Esophagus muscularis mucosa (tissue), 4 donors: ENCODE measurements around the gene CPD. TPM values are rescaled to one million over a fixed set of nuclear protein-coding genes. Genes with fewer than 3 reads are reported as not detected.
"Not testable (repeated sequence)": the region's sequence is repeated elsewhere in the genome, so short reads cannot be mapped to it uniquely, and the experiment has no call there.

Source experiments
- DNase-seq: peaks from one replicate; pipeline ENCODE4 v3.0.0-alpha.2; 2017; ENCODE audit errors: extremely low spot score
- H3K27ac ChIP-seq, 4 donors: fragments of 200-600 bp; sonication (generic); replicated peaks in 1 of 4; 1 replicate in 3 of 4; 2 replicates in 1 of 4; pipeline ENCODE4 v1.5.1; 2016 to 2019; ENCODE audit warnings: mild to moderate bottlenecking in 1 of 4
- H3K27me3 ChIP-seq, 4 donors: fragments of 200-600 bp; sonication (generic); one replicate each; pipeline versions ENCODE4 v1.5.1 to v1.6.0; 2016 to 2019
- H3K36me3 ChIP-seq, 4 donors: fragments of 200-600 bp; sonication (generic); one replicate each; pipeline ENCODE4 v1.5.1; 2016 to 2019
- H3K4me1 ChIP-seq, 4 donors: fragments of 200-600 bp; sonication (generic); one replicate each; pipeline ENCODE4 v1.5.1; 2016 to 2019
- H3K4me3 ChIP-seq, 4 donors: fragments of 200-600 bp; sonication (generic); 1 replicate in 2 of 4; 2 replicates in 2 of 4; pipeline ENCODE4 v1.5.1; 2016 to 2019; ENCODE audit warnings: mild to moderate bottlenecking in 4 of 4, moderate library complexity in 1 of 4
- H3K9me3 ChIP-seq, 4 donors: fragments of 200-600 bp; sonication (generic); 1 replicate in 3 of 4; 2 replicates in 1 of 4; pipeline ENCODE4 v1.5.1; 2016 to 2019
- EP300 ChIP-seq: sonication (generic); formaldehyde crosslinking; IDR thresholded peaks from one replicate; pipeline ENCODE4 v1.6.1; 2017; ENCODE audit warnings: antibody characterized with exemption
- POLR2A ChIP-seq: fragments of 450-650 bp; IDR thresholded peaks from one replicate; pipeline ENCODE4 v1.6.1; 2017; ENCODE audit warnings: antibody characterized with exemption, moderate library complexity, mild to moderate bottlenecking, low read depth
- POLR2AphosphoS5 ChIP-seq, 2 donors: sonication (generic); formaldehyde crosslinking; IDR thresholded peaks; one replicate each; pipeline ENCODE4 v1.6.1; 2017; ENCODE audit warnings: antibody characterized with exemption in 2 of 2
- WGBS: methylation state at CpG from one replicate; pipeline ENCODE4 v1.1.5; 2018; 5-methylcytosine and 5-hydroxymethylcytosine counted together
- intact Hi-C: fragments of 100-400 bp; cut with DNase I; formaldehyde crosslinking; loops from one replicate; pipeline ENCODE4 v1.15.1; 2023
- total RNA-seq, 4 donors: library from RNA; depleted of rRNA; stranded (reverse); fragments of >200 nt; gene quantifications; one replicate each; pipeline versions ENCODE4 v1.1.0 to v1.2.1, GENCODE V29; 2016
- TF ChIP-seq, protein P1 (sequence below), 3 experiments: fragments of 200-600 bp in 2 of 3; fragments of 450-650 bp in 1 of 3; sonication (generic) in 2 of 3; IDR thresholded peaks; one replicate each; pipeline ENCODE4 v1.5.1; 2017 to 2019; ENCODE audit warnings: antibody characterized with exemption in 3 of 3, mild to moderate bottlenecking in 2 of 3, moderate library complexity in 1 of 3

The CPD gene
- total RNA-seq, 4 donors from 2014 or later: 67.0 to 141 (median 95.1) TPM

- no peak for DNase-seq
- Histone ChIP-seq H3K4me1 (peaks cover 0 to 30% (median 20%) of the 10 kb centered on the region in 4 donors), H3K9me3 (no peaks in the 10 kb centered on the region), H3K27ac (no peak overlapping the region), H3K4me3 (no peak overlapping the region), H3K27me3 (no peaks in the 10 kb centered on the region), H3K36me3 (peaks cover 0 to 9% (median under 1%) of the 10 kb centered on the region in 4 donors)
- TF ChIP-seq POLR2AphosphoS5 (IDR thresholded peaks at IDR 0.05): no peak
- TF ChIP-seq, protein P1, sequence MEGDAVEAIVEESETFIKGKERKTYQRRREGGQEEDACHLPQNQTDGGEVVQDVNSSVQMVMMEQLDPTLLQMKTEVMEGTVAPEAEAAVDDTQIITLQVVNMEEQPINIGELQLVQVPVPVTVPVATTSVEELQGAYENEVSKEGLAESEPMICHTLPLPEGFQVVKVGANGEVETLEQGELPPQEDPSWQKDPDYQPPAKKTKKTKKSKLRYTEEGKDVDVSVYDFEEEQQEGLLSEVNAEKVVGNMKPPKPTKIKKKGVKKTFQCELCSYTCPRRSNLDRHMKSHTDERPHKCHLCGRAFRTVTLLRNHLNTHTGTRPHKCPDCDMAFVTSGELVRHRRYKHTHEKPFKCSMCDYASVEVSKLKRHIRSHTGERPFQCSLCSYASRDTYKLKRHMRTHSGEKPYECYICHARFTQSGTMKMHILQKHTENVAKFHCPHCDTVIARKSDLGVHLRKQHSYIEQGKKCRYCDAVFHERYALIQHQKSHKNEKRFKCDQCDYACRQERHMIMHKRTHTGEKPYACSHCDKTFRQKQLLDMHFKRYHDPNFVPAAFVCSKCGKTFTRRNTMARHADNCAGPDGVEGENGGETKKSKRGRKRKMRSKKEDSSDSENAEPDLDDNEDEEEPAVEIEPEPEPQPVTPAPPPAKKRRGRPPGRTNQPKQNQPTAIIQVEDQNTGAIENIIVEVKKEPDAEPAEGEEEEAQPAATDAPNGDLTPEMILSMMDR (IDR thresholded peaks at IDR 0.05): no peak
- TF ChIP-seq EP300: no peak
- TF ChIP-seq POLR2A: no peak
- intact Hi-C loops: no loop called here
- 66% methylated on average over 1 of the region's 1 CpG for WGBS
Measured at GRCh38 chr17:30398328-30399041, 19.8 kb downstream of the CPD start.

GRCh38 chr17:30401097-30401496, 22.4 kb downstream of the CPD start:
- H3K27ac ChIP-seq: no peak overlapping the region
- TF ChIP-seq POLR2AphosphoS5 (IDR thresholded peaks at IDR 0.05) (no peak), EP300 (no peak), POLR2A (no peak)
- TF ChIP-seq, protein P1 (IDR thresholded peaks at IDR 0.05): no peak
- 78% methylated on average over 1 of the region's 1 CpG for WGBS
- H3K27me3 ChIP-seq: no peaks in the 10 kb centered on the region
- DNase-seq: no peak
- H3K4me3 ChIP-seq: no peak overlapping the region
- intact Hi-C loops: no loop called here
- peaks cover 4 to 14% (median 12%) of the 10 kb centered on the region in 4 donors for H3K4me1 ChIP-seq
- H3K9me3 ChIP-seq: no peaks in the 10 kb centered on the region
- H3K36me3 ChIP-seq: peaks cover 0 to 11% (median 3%) of the 10 kb centered on the region in 4 donors

DNA sequence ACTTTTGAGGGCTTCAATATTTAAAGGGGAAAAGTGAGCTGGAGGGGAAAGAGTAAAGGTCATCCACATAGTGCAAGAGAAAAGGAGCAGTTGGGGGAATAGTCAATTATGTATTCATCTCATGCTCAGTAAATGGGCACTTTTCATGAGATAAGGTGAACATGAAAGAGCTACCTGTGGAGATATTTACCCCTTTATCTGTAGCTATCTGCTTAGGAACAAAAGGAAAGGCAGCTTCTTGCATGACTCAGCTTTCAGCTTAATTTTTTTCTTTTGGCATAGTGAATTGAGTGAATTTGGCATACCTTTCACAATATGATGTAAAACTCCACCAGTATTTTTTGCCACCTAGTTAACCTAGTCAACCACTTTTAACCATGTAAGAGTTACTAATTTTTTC, 26.4 kb downstream of the CPD start:
- Histone ChIP-seq H3K36me3 (peaks cover 0 to 11% (median 3%) of the 10 kb centered on the region in 4 donors), H3K4me1 (peaks cover 4 to 21% (median 16%) of the 10 kb centered on the region in 4 donors), H3K27me3 (no peaks in the 10 kb centered on the region), H3K4me3 (no peak overlapping the region), H3K27ac (no peak overlapping the region), H3K9me3 (no peaks in the 10 kb centered on the region)
- DNase-seq: no peak
- intact Hi-C loops: no loop called here
- TF ChIP-seq POLR2A (no peak), EP300 (no peak), POLR2AphosphoS5 (IDR thresholded peaks at IDR 0.05) (no peak)
- TF ChIP-seq, protein P1 (IDR thresholded peaks at IDR 0.05): no peak

DNA sequence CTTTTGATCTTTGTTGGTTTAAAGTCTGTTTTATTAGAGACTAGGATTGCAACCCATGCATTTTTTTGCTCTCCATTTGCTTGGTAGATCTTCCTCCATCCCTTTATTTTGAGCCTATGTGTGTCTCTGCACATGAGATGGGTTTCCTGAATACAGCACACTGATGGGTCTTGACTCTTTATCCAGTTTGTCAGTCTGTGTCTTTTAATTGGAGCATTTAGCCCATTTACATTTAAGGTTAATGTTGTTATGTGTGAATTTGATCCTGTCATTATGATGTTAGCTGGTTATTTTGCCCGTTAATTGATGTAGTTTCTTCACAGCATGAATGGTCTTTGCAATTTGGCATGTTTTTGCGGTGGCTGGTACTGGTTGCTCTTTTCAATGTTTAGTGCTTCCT, 31.9 kb downstream of the CPD start:
- H3K4me3 ChIP-seq: not testable (repeated sequence)

GRCh38 chr17:30412008-30412496, 33.3 kb downstream of the CPD start:
- H3K4me1 ChIP-seq: peaks cover 0 to 39% (median 28%) of the 10 kb centered on the region in 4 donors
- DNase-seq, H3K9me3 ChIP-seq, H3K36me3 ChIP-seq, H3K27me3 ChIP-seq, H3K27ac ChIP-seq, intact Hi-C loops, H3K4me3 ChIP-seq: not testable (repeated sequence)
- WGBS: 75% methylated on average over 3 of the region's 3 CpGs

More for the DNA sequence above, 31.9 kb downstream of the CPD start:
- H3K9me3 ChIP-seq, H3K36me3 ChIP-seq, intact Hi-C loops, H3K27me3 ChIP-seq, H3K27ac ChIP-seq, DNase-seq: not testable (repeated sequence)
- peaks cover 0 to 39% (median 28%) of the 10 kb centered on the region in 4 donors for H3K4me1 ChIP-seq
- WGBS: 92% methylated on average over 2 of the region's 2 CpGs

GRCh38 chr17:30413109-30413508, 34.4 kb downstream of the CPD start:
- H3K9me3 ChIP-seq: no peaks in the 10 kb centered on the region
- H3K36me3 ChIP-seq: no peaks in the 10 kb centered on the region
- H3K27ac ChIP-seq: no peak overlapping the region
- H3K4me3 ChIP-seq: no peak overlapping the region
- TF ChIP-seq EP300 (no peak), POLR2A (no peak), POLR2AphosphoS5 (IDR thresholded peaks at IDR 0.05) (no peak)
- TF ChIP-seq, protein P1 (IDR thresholded peaks at IDR 0.05): no peak
- intact Hi-C loops: no loop called here
- no peak for DNase-seq
- H3K4me1 ChIP-seq: peaks cover 0 to 39% (median 27%) of the 10 kb centered on the region in 4 donors
- H3K27me3 ChIP-seq: no peaks in the 10 kb centered on the region
- 88% methylated on average over 4 of the region's 4 CpGs for WGBS
